GM21576 (cell line): Measurements from ENCODE around the gene SAP30BP.

Experiments used
- ATAC-seq: cut with Tn5 transposase; IDR thresholded peaks from one replicate; pipeline ENCODE4 v1.9.1; 2021; ENCODE audit warnings: mild to moderate bottlenecking, moderate library complexity; ENCODE audit not compliant: unreplicated experiment

The SAP30BP gene

GRCh38 chr17:75666959-75667790, at the start of gene SAP30BP, which contains the start of gene RECQL5:
Gene SAP30BP (plus strand): TSS chr17:75667338. CDS start chr17:75667373, 35 bp downstream.
Gene RECQL5 (minus strand): TSS chr17:75667154. CDS start chr17:75666557, 597 bp downstream.
- ATAC-seq = peak; percentile 66

- no peak for ATAC-seq
Measured at GRCh38 chr17:75617675-75618074, 49.5 kb upstream of the SAP30BP start.

- no peak for ATAC-seq
Measured at GRCh38 chr17:75619506-75620431, 47.4 kb upstream of the SAP30BP start.

- ATAC-seq = no peak
Measured at GRCh38 chr17:75621489-75621888, 45.6 kb upstream of the SAP30BP start.

- ATAC-seq = no peak
Measured at GRCh38 chr17:75622076-75622475, 45.1 kb upstream of the SAP30BP start.

- no peak for ATAC-seq
Measured at GRCh38 chr17:75622771-75623273, 44.3 kb upstream of the SAP30BP start.

GRCh38 chr17:75623386-75623785, 43.8 kb upstream of the SAP30BP start:
- ATAC-seq = no peak

- no peak for ATAC-seq
Measured at GRCh38 chr17:75624021-75624420, 43.1 kb upstream of the SAP30BP start.

- no peak for ATAC-seq
Measured at GRCh38 chr17:75624714-75625345, 42.3 kb upstream of the SAP30BP start.

GRCh38 chr17:75625813-75626486, 41.2 kb upstream of the SAP30BP start:
- no peak for ATAC-seq

GRCh38 chr17:75626496-75627038, 40.6 kb upstream of the SAP30BP start:
- no peak for ATAC-seq

- no peak for ATAC-seq
Measured at GRCh38 chr17:75627094-75627493, 40.0 kb upstream of the SAP30BP start.

GRCh38 chr17:75628425-75628824, 38.7 kb upstream of the SAP30BP start:
- no peak for ATAC-seq

GRCh38 chr17:75629157-75629556, 38.0 kb upstream of the SAP30BP start:
- ATAC-seq = no peak

GRCh38 chr17:75630071-75630917, 36.8 kb upstream of the SAP30BP start:
- ATAC-seq = no peak

GRCh38 chr17:75631353-75631752, 35.8 kb upstream of the SAP30BP start:
- no peak for ATAC-seq

GRCh38 chr17:75632428-75632827, 34.7 kb upstream of the SAP30BP start:
- ATAC-seq = no peak

GRCh38 chr17:75632863-75633485, 34.2 kb upstream of the SAP30BP start, which contains the start of gene SMIM5:
Gene SMIM5 (plus strand): TSS chr17:75633434. CDS start chr17:75640202, 6,768 bp downstream.
- ATAC-seq = no peak
